AG08396 (cell line): ENCODE results near the gene GPR108.
"Not testable (repeated sequence)": the region's sequence is repeated elsewhere in the genome, so short reads cannot be mapped to it uniquely, and the experiment has no call there.

Source experiments
- DNase-seq: peaks from one replicate; pipeline ENCODE4 v3.0.0; 2012; ENCODE audit warnings: low spot score, mixed read lengths

GPR108 gene

DNA sequence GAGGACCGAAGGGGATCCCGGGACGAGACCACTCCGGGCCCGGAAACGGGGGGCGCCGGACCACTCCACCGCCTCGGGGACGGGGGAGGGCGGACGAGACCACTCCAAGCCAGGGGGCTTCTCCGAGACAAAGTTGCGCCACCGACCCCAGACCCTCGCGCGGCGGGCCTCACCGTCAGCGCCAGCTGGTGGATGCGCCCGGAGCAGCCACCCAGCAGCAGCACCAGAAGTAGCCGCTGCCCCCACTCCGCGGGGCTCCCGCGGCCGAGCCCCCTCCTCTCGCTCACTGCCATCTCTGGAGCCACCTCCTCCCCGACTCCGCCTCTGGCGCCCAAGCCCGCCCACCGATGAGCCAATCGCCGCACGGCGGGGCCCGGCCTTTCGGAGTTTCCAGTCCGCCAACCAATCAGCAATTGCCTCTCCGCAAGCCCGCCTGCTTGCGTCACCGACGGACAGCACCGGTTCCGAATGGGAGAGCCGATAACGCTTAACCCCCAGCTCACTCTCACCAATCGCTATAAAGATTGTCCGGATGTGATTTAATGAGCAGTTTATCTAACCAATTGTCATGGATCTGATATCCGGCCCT is at the start of gene GPR108:
Gene GPR108 (minus strand): TSS at position 297 of the 589 bp plus-strand sequence. CDS start 4 bp downstream, at position 293.
- DNase-seq = peak; percentile 100

DNA sequence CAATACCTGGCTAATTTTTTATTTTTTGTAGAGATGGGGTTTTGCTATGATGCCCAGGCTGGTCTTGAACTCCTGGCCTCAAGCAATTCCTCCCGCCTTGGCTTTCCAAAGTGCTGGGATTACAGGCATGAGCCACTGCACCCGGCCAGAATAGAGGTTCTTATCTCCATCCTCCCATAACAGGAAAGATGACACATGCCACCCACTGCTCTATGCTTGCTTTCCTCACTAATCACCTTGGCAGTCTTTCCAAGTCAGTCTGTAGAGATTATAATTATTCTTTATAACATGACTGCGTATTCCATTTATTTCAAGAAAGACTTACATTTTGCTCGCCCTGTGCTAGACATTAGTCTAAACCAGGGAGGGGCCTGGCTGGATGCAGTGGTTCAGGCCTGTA is 41.8 kb upstream of the GPR108 start:
- DNase-seq = no peak

DNA sequence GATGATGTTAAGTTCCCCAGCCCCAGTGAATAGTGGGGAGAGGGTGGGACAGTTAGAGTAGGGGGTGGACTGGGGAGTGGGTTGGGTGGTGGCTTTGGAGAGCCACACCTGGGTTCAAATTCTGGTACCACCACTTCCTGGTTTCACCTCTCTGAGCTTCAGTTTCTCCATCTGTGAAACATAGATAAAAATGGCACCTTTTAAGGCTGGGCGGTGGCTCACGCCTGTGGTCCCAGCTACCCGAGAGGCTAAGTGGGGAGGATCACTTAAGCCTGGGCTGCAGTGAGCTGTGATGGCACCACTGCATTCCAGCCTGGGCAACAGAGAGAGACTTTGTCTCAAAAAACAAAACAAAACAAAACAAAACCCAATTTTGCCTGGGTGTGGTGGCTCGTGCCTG is 41.0 kb upstream of the GPR108 start:
- no peak for DNase-seq

DNA sequence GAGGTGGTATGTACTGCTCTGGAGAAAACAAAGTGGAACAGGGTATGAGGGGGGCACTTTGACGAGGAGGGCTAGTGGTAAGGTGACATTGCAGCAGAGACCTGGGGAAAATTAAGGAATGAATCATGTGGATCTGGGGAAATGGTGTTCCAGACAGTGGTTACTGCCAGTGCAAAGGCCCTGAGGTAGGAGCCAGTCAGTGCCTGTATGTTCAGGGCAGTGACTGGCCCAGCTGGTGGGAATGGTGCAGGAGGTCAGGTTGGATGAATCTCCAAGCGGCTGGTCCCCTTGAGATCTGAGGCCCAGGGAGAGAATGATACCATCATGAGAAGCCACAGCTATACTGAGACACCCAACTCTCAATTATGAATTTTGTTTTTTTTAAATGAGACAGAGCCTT is 40.1 kb upstream of the GPR108 start:
- no peak for DNase-seq

DNA sequence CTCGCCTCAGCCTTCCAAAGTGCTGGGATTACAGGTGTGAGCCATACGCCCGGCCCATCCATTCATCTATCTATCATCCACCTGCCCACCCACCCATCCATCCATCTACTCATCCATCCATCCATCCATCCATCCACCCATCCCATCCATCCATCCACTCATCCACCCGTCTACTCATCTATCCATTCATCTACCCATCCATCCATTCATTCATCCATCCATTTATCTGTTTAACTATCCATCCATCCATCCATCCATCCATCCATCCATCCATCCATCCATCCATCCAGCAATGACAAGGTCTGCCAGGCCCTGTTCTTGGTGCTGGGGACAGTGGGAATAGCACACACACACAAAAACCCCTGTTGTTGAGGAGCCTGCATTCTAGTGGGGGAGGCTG is 39.6 kb upstream of the GPR108 start:
- DNase-seq = no peak

DNA sequence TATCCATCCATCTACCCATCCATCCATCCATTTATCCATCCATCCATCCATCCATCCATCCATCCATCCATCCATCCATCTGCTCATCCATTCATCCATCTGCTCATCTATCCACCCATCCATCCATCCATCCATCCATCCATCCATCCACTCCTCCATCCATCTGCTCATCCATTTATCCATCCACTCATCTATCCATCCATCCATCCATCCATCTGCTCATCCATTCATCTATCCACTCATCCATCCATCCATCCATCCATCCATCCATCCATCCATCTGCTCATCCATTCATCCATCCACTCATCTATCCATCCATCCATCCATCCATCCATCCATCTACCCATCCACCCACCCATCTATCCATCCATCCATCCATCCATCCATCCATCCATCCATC is 38.7 kb upstream of the GPR108 start:
- not testable (repeated sequence) for DNase-seq

DNA sequence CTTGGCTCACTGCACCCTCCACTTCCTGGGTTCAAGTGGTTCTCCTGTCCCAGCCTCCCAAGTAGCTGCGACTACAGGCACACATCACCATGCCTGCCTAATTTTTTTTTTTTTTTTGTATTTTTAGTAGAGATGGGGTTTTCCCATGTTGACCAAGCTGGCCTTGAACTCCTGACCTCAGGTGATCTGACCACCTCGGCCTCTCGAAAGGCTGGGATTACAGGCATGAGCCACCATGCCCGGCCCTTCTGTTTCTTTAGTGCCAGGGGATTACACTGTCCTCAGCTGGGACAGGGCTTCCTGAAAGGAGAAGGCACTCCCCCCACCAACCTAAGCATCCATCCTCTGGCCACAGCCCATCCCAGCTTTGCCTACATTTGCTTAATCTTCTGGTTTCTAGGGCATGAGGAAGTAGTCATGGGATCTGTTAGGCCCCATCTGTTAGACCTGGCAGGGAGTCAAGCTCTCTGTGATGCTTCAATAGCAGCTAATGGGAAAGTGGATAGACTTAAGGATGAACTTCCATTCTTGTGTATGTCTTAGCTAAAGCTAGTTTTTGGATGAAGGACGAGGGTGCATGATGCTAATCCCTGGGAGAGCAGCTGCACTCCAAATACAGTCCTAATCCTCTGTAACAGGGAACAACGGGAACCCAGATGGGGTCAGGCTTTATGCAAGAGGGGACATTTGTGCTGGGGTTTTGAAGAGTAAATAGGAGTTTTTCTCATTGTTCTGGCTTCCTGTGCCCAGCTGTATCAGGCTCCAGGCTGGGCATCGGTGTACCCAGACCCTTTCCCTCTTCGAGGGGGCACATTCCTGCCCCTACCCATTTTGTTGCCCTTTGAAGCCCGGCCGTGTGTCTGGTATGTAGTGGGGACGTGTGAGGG is 37.7 kb upstream of the GPR108 start:
- no peak for DNase-seq

DNA sequence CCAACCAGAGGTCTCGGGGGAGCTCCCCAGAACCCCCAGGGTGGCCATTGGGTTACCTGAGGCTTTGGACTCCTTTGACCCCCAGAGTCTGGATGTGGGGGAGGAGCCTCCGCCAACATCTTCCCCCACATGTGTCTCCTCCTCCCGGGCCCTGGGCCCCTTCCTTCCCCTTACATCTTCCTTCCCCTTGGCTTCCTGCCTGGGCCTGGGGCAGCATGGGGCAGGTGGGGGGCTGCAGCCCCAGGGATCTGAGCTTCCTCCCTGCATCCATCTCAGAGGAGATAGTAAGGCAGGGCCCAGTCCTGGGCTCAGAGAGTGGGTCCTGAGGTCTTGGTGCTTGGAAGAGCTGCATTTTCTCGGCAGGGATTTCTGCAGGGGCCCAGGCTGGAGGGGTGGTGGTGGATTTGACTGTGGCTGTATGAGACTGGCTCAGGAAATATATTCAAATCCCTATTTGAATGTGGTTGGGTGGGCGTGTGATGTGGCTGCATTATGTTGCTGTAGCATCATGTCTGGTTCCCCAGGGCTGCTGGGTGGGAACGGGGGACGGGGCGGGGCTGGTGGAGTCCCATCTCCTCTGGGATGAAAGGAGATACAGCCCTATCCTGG is 36.0 kb upstream of the GPR108 start:
- DNase-seq = no peak

DNA sequence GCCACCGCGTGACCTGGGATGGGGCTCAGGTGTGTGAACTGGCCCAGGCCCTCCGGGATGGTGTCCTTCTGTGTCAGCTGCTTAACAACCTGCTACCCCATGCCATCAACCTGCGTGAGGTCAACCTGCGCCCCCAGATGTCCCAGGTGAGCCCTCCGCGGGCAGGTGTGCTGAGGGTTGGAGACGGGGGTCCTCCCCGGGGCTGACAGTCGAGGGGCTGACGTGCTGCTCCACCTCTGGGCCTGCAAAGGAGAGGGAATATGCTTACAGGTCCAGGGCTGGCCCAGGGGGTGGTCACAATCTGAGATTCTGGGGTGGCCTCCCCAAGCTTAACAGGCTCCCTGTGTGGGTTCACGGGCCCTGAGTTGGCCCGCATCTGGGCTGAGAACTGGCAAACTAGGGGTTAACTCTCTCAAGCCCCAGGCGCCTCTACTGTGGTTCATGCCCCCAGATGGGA is 35.5 kb upstream of the GPR108 start:
- DNase-seq = no peak

DNA sequence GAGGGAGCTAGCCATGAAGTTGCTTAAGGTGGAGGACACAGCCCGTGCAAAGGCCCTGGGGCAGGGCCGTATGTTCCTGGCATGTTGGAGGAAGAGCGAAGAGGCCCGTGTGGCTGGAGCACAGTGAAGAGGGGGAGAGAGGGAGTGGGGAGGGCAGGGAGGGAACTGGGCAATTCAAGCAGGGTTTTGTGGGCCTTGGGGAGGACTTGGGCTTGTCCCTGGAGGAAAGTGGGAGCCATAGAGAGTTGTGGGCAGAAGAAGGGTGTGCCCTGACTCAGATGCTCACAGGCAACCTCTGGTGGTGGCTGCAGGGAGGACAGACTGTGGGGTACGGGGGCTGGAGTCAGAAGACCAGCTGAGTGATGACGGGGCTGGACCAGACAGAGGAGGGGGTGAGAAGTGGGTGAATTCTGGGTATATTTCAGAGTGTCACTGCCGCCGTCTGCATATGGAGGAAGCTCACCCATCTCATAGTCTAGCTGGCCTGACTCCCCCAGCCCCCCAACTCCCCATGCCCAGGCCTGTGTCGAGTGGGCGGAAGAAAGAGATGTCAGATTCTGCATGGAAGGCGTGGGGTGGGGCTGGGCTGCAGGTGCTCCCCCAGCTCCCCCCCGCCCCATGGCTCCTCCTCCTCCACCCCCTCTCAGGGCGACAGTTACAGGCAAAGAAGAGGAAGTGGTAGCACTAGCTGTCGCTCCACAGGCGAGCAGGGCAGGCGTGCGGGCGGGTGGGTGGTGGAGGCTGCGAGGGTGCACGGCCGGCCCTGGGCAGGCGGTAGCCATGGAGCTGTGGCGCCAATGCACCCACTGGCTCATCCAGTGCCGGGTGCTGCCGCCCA is 34.9 kb upstream of the GPR108 start, which contains the start of gene VAV1:
Gene VAV1 (plus strand): TSS at position 681 of the 838 bp plus-strand sequence. CDS start 100 bp downstream, at position 781.
- no peak for DNase-seq

DNA sequence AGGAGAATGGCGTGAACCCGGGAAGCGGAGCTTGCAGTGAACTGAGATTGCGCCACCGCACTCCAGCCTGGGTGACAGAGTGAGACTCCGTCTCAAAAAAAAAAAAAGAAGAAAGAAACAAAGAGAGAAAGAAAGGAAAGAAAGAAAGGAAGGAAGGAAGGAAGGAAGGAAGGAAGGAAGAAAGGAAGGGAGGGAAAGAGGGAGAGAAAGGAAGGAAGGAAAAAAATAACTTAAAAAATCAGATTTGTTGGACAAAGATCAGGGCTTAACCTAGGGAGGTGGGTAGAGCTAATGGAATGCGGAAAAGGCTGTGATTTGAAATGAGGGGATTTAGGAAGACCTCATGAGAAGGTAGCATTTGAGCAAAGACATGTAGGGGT is 34.3 kb upstream of the GPR108 start:
- DNase-seq = not testable (repeated sequence)

DNA sequence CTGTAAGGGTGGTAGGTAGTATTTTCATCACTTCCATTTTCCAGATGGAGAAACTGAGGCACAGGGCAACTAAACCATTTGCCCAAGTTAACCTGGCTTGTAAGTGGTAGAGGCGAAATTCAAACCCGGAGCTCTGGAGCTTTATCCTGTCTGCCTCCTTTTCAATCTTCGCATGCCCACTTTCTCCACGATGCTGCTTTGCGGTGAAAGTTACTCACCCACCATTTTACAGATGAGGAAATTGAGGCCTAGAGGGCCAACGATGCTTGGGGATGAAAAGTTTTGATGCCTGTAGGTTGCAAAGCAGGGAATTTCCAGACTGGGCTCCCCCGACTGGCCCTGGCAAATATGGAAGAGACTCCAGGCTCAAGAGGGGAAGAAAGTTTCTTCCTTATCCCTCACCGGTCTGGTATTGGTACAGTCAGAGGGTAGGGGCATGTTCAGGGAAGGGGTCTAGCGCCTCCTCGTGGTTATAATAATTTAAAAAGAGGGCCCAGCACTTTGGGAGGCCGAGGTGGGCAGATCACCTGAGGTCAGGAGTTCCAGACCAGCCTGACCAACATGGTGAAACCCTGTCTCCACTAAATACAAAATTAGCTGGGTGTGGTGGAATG is 31.7 kb upstream of the GPR108 start:
- peak; percentile 69 for DNase-seq

DNA sequence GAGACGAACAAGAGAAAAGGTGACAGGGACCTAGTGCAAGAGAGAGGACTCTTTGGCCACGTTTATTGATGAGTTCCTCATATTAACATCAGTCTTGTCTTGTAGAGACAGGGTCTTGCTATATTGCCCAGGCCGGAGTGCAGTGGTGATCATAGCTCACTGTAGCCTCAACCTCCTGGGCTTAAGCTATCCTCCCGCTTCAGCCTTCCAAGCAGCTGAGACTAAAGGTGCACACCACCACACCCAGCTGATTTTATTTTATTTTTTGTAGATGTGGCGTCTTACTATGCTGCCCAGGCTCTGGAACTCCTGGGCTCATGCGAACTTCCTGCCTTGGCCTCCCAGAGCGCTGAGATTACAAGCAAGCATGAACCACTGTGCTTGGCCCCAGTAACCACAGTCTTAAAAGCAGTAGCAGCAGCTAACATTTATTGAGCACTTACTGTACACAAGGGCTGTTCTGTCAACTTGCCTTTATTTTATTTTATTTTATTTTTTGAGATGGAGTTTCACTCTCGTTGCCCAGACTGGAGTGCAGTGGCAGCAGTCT is 30.9 kb upstream of the GPR108 start:
- DNase-seq = no peak

DNA sequence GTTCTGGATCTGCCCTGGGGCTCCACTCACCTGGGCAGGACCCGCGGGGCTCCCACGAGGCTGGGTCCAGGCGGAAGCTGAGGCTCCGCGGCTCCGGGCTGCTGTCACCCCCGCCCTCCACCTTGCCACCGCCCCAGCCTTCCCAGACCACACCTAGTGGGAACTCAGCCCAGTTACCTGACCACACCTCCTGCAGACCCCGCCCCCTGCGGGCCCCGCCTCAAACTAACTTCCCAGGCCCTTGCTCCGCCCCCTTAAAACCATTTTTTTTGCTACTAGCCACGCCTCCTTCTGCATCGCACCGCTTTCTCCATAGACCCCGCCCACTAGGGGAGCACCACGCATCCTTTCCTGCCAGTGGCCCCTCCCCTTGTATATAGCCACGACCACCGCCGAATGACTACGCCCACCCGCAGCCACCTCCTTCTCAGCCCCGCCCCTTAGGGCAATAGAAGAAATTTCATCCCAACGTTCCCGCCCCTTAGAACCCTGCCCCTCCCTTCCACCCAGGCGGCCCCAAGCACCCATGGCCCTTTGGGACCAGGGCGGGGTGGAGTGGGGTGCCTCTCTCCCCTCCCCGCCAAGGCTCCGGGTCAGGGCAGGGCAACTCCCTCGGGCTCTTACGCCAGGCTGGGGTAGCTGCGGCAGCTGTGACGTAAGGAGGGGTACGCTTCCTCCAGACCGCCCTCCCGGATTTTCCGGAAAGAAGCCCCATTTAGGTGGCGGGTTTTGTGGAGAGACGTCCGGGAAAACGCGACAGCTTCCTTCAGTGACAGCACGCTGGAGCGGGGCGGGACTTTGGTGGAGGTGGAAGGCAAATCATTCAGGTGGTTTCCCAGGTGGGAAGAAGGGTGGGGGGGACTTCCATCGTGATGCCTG is 30.2 kb upstream of the GPR108 start, which contains the start of gene SH2D3A:
Gene SH2D3A (minus strand): TSS at position 79 of the 879 bp plus-strand sequence. CDS start 3,687 bp downstream, outside the sequence.
- DNase-seq = no peak

DNA sequence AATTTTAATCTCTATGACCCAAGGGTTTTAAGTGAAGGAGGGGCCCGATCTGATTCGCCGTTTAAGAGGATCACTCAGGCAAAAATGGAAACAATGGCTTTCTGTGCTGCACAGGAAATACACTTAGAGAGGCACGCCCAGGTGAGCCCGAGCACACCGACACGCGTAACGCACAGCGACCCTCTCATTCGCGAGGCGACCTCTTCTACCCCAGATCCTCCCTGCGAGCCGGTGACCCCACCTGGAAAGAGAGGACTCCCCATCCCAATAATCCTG is 29.6 kb upstream of the GPR108 start:
- DNase-seq = no peak

DNA sequence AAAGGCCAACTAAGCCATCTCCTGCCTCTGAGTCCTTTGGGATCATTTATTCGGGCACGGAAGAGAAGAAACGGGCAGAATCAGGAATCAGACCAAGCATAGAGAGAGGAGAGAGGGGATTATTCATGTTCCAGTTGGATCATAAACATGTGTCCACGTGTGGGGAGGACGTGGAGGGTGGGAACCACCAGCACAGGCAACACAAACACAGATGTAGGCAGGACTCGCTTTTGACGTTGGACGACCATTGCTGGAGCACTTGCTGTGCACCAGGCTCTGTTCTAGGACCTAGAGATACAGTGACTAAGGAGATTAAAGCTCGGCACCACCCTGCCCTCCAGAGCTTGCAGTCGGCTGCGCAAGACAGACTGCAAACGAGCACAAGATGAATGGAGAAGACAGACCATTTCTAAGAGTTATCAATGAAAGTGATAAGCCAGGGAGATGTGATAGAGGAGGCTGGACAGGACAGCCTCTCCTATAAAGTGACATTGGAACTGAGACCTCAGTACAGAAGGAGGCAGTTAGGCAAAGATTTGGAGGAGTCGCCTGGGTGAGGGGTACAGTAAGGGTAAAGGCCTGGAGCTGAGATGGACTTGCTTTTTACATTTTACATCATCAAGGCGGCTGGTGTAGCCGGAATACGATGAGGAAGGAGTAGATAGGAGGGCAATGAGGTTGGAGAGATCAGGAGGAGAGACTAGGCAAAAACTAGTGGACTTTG is 29.1 kb upstream of the GPR108 start:
- no peak for DNase-seq

DNA sequence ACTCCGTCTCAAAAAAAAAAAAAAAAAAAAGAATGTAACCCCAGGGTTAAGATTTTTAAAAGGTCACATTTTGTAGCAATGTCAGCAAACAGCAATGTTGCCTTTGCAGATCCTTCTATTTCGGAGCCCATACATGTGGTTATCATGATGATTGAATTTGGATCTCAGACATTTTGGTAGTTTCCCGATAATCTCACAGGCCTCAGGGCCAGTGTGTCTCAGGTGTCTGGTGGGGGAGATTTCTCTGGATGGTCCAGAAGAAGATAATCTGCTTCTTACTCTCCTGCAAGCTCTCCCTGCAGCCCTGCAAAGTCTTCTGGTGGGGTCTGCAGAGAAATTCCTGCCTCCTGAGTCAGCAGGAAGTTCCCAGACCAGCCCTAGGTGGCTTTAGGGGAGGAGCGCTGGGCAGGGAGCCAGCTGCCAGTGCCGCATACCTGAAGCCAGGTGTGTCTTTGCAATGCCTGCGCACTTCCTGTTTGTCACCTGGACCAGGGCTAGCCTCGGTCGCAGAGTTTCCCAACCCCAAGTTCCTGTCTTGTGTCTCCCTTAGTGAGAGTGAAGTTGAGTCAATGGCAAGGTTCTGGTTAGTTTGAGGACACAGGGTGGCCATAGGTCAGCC is 28.5 kb upstream of the GPR108 start:
- DNase-seq = no peak

DNA sequence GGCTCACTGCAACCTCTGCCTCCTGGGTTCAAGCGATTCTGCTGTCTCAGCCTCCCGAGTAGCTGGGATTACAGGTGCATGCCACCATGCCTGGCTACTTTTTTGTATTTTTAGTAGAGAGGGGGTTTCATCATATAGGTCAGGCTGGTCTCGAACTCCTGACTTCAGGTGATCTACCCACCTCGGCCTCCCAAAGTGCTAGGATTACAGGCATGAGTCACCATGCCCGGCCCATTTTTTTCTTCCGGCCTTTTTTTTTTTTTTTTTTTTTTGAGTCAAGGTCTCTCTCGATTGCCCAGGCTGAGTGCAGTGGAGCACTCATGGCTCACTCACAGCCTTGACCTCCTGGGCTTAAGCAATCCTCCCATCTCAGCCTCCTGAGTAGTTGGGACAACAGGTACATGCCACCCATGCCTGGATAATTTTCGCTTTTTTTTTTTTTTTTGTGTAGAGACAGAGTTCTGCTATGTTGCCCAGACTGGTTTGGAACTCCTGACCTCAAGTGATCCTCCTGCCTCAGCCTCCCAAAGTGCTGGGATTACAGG is 24.9 kb upstream of the GPR108 start:
- not testable (repeated sequence) for DNase-seq
